NCI-H146 treated with DMSO at 0.1 percent for 48 hours (cell line): ENCODE results near the gene CCDC150.

ENCODE experiments used
- DNase-seq: peaks from one replicate; lab custom pipeline; 2025; ENCODE audit not compliant: unreplicated experiment; lab: John Stamatoyannopoulos, UW

The CCDC150 gene

DNA sequence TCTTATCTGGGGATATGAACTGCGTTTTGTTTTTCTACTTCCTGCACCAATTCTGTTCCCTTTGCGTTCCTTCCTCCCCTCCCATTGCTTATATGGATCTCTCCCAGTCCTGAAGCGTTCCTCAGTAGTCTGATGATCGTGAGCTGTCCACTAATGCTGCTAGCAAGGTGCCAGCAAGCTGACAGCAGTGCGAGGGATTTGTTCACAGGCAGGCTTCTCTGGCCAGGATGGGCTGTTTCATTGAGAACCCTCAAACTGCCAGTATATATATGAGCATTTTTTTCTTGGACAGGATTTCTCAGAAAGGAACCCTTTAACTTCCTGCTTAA, 119.8 kb downstream of the CCDC150 start:
- no peak for DNase-seq

- no peak for DNase-seq
Observed at GRCh38 chr2:196767101-196767500, 127.6 kb downstream of the CCDC150 start.
